Activated effector memory CD4-positive, alpha-beta T cell treated with Interleukin-2 at 50 U/mL for 16 hours (primary cell): ENCODE results near the gene CBR3.
"Not testable (repeated sequence)": the region's sequence is repeated elsewhere in the genome, so short reads cannot be mapped to it uniquely, and the experiment has no call there.

Experiments used
- DNase-seq: peaks from one replicate; pipeline ENCODE4 v3.0.0-alpha.2; 2020

The CBR3 gene

DNA sequence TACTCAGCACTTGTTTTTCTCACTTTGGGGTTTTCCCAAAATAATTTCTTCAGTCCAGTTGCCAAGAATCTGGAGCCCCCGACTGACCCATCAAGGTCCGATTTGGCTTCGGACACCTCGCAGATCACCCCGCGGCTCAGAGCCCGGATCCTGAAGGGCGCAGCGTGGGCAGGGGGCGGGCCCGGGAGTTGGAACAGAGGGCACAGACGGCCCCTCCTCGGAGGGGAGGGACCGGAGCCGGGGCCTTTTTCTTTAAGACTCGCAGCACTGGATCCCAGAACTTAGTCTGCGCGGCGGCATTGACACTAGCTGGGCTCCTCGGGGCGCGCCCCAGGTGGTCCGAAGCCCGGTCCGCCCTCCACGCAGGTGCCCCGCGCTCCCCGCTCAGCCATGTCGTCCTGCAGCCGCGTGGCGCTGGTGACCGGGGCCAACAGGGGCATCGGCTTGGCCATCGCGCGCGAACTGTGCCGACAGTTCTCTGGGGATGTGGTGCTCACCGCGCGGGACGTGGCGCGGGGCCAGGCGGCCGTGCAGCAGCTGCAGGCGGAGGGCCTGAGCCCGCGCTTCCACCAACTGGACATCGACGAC is at the start of gene CBR3:
TSS of gene CBR3 (plus strand) at position 277 of the 588 bp plus-strand sequence. CDS start at position 391, 114 bp downstream.
- DNase-seq: peak; percentile 43

DNA sequence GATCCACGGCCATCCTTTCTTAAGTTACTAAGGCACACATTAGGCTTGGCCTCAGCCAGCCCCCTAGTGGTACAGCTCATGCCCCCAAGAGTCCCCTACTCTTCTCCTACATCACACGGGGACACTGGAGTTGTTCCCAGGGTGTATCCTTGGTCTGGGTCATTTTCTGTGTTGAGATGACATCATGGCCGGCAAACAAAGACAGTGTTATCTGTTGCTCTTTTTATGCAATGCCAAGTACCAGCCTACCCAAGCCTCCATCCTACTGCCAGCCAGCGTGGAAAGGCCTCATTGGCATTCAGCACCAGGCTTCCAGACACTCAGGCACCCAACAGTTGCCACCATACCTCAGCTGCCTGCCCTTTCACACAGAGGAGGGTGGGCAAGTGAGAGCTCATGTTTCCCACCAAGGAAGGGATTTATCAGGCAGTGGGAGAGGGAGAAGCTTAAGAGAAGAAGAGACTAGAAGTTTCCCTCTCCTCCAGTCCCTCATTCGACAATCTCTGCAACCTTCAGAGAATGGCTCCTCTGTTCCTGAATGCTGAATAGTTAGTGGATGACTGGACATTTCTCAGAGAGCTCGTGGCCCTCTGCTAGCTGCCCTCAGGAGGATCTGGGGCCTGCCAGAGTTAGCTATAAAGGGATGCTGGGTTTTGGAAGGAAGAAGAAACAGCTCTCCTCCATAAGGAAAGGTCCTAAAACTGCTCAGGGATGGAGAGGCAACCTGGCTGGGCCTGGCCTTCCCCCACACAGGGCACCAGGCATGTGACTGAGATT is 47.3 kb upstream of the CBR3 start:
- no peak for DNase-seq

DNA sequence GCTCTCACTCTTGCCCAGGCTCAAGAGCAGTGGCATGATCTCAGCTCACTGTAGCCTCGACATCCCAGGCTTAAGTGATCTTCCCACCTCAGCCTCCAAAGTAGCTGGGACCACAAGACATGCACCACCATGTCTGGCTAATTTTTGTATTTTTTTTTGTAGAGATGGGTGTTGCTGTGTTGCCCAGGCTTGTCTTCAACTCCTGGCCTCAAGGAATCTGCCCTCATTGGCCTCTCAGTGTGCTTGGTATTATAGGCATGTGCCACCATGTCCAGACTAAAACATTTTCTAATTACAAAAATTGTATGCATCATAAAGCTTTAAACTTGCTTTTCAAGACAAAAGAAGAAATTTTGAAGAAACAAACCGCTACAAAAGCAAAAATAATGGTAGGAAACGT is 44.9 kb upstream of the CBR3 start:
- DNase-seq: no peak

DNA sequence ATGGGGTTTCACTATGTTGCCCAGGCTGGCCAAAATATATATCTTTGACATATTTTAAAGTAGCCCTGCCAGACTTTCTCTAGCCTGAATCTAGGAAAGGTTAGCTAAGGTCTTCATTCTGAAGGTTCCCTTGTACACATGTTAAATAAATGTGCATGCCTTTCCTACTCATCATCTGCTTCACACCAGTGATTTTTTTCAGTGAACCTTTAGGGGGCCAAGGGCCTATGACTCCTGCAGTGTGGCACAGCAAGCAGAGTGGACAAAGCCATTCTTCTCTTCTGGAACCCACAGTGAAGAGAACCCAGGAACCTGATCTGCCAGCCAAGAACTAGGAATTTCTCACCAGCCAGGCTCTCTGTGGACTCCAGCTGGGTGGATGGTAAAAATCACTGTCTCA is 42.2 kb upstream of the CBR3 start:
- no peak for DNase-seq

DNA sequence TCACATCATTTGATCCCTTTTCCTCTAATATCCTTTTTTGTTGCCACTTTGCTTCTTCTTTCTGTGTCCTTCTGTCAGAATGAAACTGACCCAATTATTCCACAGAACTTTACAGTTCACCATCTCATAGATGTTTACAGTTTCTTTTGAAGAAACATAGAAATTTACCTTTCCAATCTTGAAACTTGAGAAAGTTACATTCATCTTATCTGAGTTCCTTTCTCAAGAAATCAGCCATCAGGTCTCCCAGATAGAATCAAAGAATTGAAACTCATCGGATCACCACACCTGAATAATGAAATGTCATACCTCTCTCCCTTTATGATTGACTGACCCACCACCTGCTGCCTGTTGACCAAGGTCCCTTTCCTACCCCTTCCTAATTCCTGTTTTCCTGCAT is 41.4 kb upstream of the CBR3 start:
- no peak for DNase-seq

DNA sequence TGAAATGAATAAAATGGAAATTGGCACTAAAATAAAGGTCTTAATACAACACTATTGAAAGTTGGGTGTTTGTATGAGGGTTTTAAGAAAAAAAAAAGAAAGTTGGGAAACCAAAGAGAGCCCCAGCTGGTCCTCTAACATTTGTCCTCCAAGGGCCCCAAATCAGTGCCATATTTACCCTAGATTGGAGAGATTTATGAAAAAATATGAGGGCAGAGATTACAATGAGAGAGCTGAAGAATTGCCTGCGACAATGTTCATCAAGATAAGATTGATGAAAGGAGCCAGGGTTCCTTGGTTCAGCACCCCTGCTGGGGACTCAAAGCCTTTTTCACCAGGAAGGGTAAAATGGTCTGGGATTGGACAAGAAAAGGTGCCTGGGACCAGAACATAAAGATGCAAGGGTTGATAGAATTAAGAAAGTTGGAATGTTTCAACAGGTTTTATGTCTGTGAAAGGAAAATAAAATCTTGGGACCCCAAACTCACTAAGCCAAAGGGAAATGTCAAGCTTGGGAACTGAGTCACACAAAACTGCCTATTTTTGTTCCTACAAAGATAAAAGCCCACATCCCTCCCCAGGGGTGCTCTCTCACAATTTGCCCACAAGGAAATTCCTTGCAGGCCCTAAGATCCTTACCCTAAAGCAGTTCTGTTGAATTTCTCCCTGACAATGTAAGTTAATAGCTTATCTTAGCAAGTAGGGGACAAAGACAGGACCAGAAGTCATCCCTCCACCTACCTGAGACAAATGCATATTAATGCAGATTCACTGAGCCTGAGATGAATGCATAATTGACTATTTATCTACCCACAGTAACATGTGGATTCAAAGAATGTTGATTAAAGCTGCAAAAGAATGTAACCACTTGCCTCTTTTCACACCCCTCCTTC is 38.2 kb upstream of the CBR3 start:
- DNase-seq: no peak

DNA sequence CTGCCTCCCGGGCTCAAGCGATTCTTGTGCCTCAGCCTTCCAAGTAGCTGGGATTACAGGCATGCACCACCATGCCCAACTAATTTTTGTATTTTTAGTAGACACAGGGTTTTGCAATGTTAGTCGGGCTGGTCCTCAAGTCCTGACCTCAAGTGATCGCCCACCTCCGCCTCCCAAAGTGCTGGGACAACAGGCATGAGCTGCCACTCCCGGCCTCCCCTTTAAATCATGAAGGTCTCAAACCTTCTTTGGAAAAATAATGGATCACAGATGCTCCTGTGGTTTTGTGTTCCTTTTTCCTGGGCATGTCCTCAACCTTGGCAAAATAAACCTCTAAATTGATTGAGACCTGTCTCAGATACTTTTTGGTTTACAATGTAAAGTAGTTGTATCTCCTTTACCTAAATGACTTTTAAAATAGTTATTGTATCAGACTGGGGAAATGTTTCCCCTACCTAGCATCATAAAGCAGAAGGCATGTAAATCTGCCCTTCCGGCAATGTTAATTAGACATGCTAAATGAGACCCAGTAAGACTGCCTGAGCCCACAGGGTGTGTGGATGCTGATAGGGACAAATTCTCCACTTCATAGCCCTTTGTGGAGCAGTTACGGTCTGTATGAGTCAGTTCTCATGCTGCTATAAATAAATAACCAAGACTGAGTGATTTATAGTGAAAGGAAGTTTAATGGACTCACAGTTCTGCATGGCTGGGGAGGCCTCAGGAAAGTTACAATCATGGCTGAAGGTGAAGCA is 37.3 kb upstream of the CBR3 start:
- DNase-seq: no peak

DNA sequence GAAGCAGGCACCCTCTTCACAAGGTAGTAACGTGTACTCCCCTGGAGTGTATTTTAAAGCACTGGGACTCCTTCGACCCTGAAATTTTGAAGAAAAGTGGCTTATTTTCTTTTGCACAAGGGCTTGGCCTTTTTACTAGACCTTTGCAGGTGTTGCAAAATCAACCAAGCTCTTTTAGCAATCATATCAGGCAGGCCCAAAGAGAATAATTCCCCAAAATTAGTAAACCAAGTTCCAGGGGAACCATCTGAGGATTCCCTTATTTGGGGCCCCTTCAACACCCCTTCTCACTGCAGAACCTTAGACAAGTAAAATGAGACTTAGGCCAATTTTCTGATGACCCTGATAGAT is 36.7 kb upstream of the CBR3 start:
- DNase-seq: no peak

DNA sequence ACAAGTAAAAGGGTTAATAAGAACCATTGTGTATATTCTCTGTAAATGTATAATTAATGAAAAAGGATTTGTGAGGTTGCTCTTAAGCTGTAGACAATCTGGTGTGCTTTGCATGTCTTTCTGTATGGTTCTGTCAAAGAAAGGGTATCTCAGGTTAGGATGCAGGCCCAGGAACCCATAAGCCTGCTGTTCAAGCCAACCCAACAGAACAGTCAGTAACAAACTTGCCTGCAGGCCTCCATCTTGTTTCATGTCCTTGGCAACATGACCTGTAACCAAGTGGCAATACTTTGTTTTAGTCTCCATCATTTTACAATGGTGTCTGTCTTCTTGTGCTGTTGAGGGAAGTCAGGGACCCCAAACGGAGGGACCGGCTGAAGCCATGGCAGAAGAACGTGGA is 35.9 kb upstream of the CBR3 start:
- no peak for DNase-seq

DNA sequence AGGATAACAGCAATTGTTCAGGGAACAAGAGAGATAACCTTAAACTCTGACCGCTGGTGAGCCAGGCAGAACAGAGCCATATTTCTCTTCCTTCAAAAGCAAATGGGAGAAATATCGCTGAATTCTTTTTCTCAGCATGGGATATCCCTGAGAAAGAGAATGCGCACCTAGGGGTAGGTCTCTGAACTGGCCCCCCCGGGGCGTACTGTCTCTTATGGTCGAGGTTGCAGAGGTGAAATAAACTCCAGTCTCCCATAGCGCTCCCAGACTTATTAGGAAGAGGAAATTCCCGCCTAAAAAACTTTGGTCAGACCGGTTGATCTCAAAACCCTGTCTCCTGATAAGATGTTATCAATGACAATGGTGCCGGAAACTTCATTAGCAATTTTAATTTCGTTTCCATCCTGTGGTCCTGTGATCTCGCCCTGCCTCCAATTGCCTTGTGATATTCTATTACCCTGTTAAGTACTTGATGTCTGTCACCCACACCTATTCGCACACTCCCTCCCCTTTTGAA is 35.1 kb upstream of the CBR3 start:
- not testable (repeated sequence) for DNase-seq

DNA sequence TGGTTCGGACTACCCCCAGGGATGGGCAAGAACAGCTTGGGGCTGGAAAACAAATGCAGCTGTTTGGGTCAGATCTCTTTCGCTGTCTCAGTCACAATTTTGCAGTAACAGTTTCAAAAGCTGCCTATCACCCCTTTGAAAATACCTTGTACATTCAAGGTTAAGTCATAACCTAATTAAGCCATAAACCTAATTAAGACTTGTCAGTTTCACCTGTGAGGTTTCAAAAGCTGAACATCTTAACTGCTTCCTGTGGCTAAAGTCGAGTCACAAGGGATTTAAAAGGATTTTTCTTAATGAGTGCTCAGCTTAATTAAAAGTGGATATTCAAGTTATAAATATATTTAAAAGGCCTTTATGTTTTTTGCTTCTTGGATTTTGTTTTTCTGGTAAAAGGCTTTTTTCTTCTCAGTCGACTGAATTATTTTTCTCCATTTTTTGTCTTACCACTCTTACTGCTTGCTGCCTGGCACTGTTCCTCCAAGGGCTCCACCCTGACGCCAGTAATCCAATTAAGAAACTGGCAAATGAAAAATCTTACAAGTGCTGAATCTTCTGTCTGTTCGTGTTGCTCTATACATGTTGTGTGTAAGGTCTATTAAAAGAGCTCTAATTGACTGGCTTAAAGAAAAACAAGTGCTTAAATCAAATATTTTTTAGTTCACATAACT is 33.8 kb upstream of the CBR3 start:
- no peak for DNase-seq

DNA sequence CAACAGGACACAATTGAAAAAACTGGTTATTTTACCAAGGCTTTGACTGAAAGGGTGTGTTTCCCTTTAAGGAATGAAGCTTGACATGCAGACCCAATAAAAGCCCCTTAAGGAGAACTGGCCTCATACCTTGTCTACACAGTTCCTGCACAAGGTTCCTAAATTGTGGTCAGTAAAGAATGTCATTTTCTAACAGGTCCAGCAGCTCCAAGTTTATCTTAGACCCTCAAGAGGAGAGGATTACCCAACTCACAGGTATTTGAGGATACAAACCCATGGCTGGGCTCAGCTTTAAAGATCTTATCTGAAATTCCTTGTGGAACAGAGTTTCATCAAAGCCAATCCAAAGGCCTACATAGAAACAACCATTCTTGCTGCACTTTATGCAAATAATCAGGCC is 31.4 kb upstream of the CBR3 start:
- DNase-seq: no peak

DNA sequence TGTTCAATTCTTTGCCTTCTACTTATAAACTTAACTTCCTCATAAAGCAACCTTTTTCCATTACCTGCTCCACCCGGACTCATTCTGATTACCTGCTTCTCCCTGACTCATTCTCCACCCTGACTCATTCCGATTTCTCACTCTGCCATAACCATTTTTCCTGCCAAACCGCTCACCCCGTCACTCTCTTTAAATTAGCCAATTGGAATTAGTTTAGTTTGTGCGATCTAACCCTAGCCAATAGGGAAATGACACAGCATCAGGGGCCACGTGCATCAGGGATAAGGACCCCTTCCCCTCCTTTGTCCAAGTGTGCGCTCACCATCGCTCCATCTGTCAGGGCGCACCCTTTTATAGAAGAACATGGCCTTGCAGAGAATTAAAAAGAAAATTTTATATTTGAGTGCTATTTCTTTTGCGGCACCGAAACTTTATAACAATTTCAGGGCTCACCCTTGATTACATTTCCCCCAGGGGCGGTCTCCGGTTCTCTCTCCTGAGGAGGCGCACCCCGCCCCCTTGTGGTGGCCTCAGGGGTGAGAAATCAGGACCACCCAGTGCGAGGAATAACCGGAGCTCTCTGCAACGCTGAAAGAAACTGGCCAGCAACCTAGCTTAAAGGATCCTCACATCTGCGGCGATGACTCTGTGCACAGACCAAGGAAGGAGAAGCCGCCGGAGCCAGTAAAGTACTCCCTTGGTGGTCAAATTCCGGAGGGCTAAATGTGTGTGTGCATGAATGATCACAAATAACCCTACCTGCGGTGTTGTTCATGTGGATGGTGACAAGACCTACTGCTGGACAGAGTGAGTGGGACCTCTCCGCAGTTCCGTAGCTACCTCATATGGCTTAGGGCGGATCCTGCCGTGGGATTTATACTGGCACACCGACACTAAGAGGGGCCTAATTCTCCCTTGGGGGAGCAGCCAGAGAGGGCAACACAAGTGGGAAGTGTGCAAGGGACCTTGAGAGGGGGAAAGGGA is 30.3 kb upstream of the CBR3 start:
- peak; percentile 18 for DNase-seq

DNA sequence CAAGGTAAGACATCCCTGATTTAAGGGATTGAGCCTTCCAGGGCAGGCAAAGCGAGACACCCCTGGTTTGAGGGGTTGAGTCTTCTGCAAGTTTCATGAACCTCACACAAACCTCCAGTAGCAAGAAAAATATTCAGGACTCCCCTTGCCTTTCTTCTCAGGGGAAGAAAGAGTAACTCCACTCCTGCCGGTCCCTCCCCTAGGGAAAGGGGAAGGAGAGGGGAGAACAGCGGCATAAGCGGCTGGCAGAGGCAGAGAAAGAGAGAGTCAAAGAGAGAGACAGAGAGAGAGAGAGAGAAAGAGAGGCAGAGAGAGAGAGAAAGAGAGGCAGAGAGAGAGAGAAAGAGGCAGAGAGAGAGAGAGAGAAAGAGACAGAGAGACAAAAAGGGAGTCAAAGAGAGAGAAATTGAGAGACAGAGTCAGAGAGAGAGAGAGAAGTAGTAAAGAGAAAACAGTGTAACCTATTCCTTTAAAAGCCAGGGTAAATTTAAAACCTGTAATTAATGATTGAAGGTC is 29.5 kb upstream of the CBR3 start:
- no peak for DNase-seq

DNA sequence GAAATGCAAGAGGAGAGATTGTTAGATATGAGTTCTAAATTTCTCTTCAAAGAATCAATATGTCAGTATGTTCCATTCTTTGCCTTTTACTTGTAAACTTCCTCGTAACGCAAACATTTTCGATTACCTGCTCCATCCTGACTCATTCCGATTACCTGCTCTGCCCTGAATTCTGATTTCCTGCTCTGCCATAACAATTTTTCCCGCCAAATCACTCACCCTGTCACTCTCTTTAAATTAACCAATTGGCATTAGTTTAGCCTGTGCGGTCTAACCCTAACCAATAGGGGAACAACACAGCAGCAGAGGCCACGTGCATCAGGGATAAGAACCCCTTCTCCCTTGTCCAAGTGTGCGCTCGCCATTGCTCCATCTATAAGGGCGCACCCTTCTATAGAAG is 25.0 kb upstream of the CBR3 start:
- DNase-seq: no peak

DNA sequence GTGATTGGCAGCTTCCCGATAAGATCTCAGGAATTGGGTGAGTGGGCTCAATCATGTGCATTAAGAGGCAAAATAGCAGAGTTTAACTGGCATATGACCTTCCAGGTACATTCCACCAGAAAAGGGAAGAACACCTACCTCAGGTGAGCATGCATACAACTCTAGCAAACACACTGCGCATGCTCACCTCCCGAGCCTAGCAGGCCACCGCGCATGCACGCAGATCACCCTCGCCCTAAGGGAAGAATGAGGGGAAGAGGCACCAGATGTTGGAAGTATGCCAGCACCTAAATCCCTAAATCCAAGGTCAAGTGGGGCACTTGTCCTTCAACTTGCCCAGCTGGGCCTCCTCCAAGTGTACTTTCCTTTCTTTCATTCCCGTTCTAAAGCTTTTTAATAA is 23.6 kb upstream of the CBR3 start:
- no peak for DNase-seq

DNA sequence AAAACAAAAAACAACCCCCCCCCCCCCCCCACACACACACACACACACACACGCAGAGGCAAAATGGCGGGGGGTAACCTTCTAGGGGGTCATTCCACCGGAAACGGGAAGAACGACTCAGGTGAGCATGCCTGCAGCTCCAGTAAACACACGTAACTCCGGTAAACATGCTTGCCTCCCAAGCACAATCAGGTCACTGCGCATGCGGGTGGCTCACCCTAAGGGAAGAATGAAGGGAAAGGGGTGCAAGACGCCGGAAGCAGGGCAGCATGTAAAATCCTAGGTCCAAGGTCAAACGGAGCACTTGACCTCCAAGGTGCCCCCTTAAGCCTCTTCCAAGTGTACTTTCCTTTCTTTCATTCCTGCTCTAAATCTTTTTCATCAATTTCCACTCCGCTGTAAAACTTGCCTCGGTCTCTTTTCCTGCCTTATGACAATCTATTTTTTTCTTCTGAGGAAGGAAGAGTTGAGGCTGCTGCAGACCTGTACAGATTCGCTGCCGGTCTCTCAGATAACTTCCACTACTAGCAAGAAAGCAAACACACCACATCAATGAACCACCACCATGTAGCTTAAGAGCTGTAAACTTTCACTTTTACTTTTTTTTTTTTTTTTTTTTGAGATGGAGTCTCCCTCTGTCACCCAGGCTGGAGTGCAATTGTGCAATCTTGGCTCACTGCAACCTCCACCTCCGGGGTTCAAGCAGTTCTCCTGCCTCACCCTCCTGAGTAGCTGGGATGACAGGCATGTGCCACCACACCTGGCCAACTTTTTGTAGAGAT is 21.0 kb upstream of the CBR3 start:
- DNase-seq: peak; percentile 39

DNA sequence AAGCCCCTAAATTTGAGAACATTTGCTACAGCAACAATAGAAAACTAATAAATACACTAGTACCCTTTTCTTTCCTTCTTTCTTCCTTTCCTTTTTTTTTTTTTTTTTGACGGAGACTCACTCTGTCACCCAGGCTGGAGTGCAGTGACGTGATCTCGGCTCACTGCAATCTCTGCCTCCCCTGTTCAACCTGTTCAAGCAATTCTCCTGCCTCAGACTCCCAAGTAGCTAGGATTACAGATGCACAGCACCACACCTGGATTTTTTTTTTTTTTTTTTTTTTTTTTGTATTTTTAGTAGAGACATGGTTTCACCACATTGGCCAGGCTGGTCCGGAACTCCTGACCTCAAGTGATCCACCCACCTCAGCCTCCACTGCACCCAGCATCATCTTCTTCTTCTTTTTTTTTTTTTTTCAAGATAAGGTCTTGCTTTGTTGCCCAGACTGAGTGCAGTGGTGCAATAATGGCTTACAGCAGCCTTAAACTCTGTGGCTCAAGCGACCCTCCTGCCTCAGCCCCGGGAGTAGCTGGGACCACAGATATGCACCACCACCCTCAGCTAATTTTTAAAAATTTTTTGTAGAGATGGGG is 19.6 kb upstream of the CBR3 start:
- DNase-seq: no peak

DNA sequence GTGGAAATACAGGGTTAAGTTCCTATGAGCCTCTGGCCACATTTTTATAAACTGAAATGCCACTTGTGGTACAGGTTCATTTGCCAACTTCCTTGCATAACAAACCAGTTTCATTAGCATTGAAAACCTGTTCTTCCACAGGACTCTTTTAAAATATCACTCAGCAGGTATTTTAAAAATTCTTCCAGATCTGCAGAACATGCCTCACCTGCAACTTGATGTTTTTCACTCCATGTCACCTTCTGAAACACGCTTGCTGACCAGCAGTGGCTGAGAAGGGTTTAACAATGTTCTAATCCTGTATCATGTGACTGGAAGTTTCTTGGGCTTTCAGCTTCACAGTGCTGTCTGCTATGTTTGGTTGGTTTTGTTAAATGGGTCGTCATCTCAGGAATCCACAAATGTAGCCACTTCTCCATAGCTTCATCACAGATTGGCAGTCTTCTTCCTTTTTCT is 17.6 kb upstream of the CBR3 start:
- DNase-seq: no peak
